Activated B cell treated with CpG ODN at 0.5 μM for 24 hours (primary cell): ENCODE data around the gene TFIP11. TPM values are rescaled to one million over a fixed set of nuclear protein-coding genes. Genes with fewer than 3 reads are reported as not detected.
A peak's percentile ranks its signal among the peaks of the same experiment; 100 is the strongest.

ENCODE experiments used
- ATAC-seq: fragments of 200-7000 bp; cut with Tn5 transposase; one replicate; pipeline ENCODE4 v1.10.0; 2021; ENCODE audit warnings: low read depth, mild to moderate bottlenecking, moderate library complexity
- CTCF ChIA-PET: fragments of 350-600 bp; sonication (Branson Sonifier 250); formaldehyde crosslinking; loops from one replicate; lab custom pipeline; 2021; ENCODE audit warnings: antibody characterized with exemption; lab: Charles Lee
- POLR2A ChIA-PET: fragments of 350-600 bp; sonication (Branson Sonifier 250); formaldehyde crosslinking; loops from one replicate; lab custom pipeline; 2021; ENCODE audit warnings: antibody characterized with exemption; lab: Charles Lee
- DNase-seq: peaks from one replicate; pipeline ENCODE4 v3.0.0; 2022
- H3K27ac Mint-ChIP-seq: one replicate; pipeline ENCODE4 v1.8.0; 2020; ENCODE audit warnings: mixed read lengths
- H3K27me3 Mint-ChIP-seq: one replicate; pipeline ENCODE4 v1.8.0; 2021; ENCODE audit warnings: mixed read lengths
- H3K36me3 Mint-ChIP-seq: one replicate; pipeline ENCODE4 v1.8.0; 2021; ENCODE audit warnings: low read depth, mixed read lengths
- H3K4me1 Mint-ChIP-seq: one replicate; pipeline ENCODE4 v1.8.0; 2021; ENCODE audit warnings: mixed read lengths
- H3K4me3 Mint-ChIP-seq: one replicate; pipeline ENCODE4 v1.8.0; 2020; ENCODE audit warnings: mild to moderate bottlenecking, mixed read lengths
- H3K9me3 Mint-ChIP-seq: one replicate; pipeline ENCODE4 v1.8.0; 2020; ENCODE audit warnings: mixed read lengths
- intact Hi-C: fragments of 100-400 bp; cut with micrococcal nuclease; formaldehyde crosslinking; loops from one replicate; pipeline ENCODE4 v1.15.1; 2024
- total RNA-seq: library from RNA; stranded (reverse); gene quantifications from 2 replicates; pipeline ENCODE4 v1.2.3, GENCODE V29; 2022
- TF ChIP-seq, protein P1 (sequence below): fragments of 200-600 bp; IDR thresholded peaks from one replicate; pipeline ENCODE4 v1.8.0; 2022; ENCODE audit warnings: antibody characterized with exemption, mild to moderate bottlenecking

The TFIP11 gene
- total RNA-seq, 1 donor from 2014 or later, result 59.0 TPM

DNA sequence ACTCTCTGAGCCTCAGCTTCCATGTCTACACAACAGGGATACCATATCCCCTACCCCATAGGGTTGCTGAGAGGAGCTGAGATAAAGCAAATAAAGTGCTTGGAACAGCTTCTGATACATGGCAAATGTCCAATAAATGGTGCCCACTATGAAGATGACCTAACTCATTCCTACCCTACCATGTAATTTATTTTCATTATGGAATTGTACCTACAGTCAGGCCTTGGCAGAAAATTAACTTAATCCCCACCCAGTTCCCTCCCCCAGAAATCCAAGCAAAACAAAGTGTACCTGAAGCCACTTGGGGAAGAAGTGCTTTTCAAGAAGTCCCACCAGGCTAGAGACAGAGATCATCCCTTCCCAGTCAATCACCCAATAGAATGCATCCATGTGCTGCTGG lies 17.8 kb downstream of the TFIP11 start:
- ATAC-seq, result no peak
- TF ChIP-seq, protein P1, sequence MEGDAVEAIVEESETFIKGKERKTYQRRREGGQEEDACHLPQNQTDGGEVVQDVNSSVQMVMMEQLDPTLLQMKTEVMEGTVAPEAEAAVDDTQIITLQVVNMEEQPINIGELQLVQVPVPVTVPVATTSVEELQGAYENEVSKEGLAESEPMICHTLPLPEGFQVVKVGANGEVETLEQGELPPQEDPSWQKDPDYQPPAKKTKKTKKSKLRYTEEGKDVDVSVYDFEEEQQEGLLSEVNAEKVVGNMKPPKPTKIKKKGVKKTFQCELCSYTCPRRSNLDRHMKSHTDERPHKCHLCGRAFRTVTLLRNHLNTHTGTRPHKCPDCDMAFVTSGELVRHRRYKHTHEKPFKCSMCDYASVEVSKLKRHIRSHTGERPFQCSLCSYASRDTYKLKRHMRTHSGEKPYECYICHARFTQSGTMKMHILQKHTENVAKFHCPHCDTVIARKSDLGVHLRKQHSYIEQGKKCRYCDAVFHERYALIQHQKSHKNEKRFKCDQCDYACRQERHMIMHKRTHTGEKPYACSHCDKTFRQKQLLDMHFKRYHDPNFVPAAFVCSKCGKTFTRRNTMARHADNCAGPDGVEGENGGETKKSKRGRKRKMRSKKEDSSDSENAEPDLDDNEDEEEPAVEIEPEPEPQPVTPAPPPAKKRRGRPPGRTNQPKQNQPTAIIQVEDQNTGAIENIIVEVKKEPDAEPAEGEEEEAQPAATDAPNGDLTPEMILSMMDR, result no peak
- H3K36me3 Mint-ChIP-seq, result peaks cover 84% of the 10 kb centered on the region
- no peak for DNase-seq
- intact Hi-C loops, result no loop called here
- ChIA-PET POLR2A (interaction anchor here (0.7 to 1.5 kb wide), 2 partner anchors 10 to 11 kb away, joined by 3 read pairs; partner anchors contain the start of genes HPS4 and SRRD), CTCF (interaction anchor here (1.1 kb wide), 1 partner anchor 9 kb away, joined by 3 read pairs; no protein-coding TSS in a partner anchor)
- H3K27me3 Mint-ChIP-seq, result no peaks in the 10 kb centered on the region
- no peaks in the 10 kb centered on the region for H3K9me3 Mint-ChIP-seq
- H3K27ac Mint-ChIP-seq, result no peak overlapping the region
- no peak overlapping the region for H3K4me3 Mint-ChIP-seq
- peaks cover under 1% of the 10 kb centered on the region for H3K4me1 Mint-ChIP-seq

DNA sequence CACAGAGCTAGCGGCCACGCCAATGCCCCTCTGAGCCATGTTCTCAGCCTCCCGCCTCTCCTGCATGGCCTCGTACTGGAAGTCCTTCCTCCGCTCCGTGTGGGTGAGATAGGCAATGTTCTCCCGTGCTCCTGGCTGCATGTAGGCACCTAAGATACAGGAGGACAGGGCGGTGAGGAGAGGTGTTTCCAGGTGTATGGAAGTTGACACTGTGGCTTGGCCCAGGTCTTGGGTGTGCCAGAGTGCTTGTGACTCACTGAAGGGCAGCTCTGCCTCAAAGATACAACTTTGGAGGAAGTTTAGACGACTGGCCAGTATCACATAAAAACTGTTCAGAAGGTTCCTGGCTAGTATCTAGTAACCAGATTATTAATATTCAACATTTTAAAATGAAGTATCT lies 20.1 kb downstream of the TFIP11 start:
- intact Hi-C loops, result no loop called here
- TF ChIP-seq, protein P1, result no peak
- H3K27ac Mint-ChIP-seq, result no peak overlapping the region
- H3K4me3 Mint-ChIP-seq, result no peak overlapping the region
- ATAC-seq (no peak), DNase-seq (no peak)
- ChIA-PET CTCF (no interaction called here), POLR2A (no interaction called here)
- H3K27me3 Mint-ChIP-seq, result no peaks in the 10 kb centered on the region
- H3K9me3 Mint-ChIP-seq, result no peaks in the 10 kb centered on the region
- H3K36me3 Mint-ChIP-seq, result peaks cover 88% of the 10 kb centered on the region
- peaks cover 2% of the 10 kb centered on the region for H3K4me1 Mint-ChIP-seq

DNA sequence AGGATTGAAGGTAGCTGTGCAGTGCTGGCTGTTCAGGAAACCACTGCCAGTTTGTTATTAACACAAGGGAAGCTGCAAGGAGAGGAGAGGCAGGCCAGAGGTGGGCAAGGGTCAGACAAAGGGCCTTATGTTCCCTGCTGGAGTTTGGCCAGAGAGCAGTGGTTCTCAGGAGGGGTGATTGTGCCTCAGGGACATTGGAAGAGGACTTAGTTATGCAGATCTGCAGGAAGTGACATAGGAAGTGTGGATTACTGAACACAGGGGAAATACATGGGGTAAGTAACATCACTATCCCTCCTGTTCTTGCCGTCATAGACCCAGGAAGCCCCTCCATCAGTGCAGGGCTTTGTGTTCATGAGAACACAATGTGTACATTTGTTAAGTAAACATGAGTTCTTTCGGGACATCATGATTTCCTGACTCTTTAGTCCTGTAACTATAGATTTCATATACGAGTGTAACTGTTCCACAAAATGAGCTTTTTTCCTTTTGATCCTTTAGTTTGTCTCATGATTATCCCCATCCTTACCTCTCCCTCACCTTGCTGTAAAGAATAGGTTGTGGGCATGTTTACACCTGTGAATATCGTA lies 22.7 kb downstream of the TFIP11 start:
- no peak for DNase-seq
- POLR2A ChIA-PET, result no interaction called here
- no peak for ATAC-seq
- Mint-ChIP-seq H3K36me3 (peaks cover 73% of the 10 kb centered on the region), H3K4me3 (no peak overlapping the region), H3K9me3 (no peaks in the 10 kb centered on the region), H3K4me1 (peaks cover 16% of the 10 kb centered on the region), H3K27me3 (no peaks in the 10 kb centered on the region), H3K27ac (peak overlapping the region; percentile 68)
- TF ChIP-seq, protein P1, result no peak
- CTCF ChIA-PET, result no interaction called here
- intact Hi-C loops, result no loop called here

DNA sequence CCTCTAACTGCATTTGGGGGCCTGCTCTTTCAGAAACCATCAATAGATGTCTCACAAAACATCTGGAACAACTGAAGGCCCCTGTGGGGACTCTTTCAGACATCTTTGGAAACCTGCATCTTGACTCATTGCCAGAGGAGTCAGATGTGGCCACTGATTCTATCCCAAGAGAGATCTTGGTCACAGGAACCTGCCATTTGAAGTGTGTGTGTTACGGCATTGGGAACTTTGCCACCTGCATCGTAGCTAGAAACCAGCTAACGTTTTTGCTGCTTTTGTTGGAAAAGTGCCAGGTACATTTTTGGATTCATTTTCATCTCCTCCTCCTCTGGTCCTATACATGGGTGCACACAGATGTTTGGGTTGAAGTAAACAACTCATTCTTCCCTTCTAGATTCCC lies 24.3 kb downstream of the TFIP11 start:
- H3K4me3 Mint-ChIP-seq, result no peak overlapping the region
- CTCF ChIA-PET, result no interaction called here

DNA sequence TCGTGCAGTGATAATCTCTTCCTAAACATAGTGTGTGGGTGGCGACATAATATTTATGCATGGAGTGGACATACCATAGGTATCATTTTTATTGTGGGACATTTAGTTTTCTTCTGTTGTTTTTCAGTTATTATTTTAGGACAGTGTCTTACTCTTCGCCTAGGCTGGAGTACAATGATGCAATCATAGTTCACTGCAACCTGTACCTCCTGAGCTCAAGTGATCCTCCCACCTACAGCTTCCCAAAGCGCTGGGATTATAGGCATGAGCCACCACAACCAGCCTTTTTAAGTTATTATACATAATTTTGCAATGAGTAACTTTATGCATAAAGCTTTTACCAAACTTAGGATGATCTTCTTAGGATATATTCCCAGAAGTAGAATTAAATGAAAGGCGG lies 25.9 kb downstream of the TFIP11 start:
- DNase-seq (no peak), ATAC-seq (no peak)
- no peak overlapping the region for H3K4me3 Mint-ChIP-seq
- ChIA-PET CTCF (no interaction called here), POLR2A (interaction anchor here (0.6 kb wide), 1 partner anchor 14 kb away, joined by 3 read pairs; no protein-coding TSS in a partner anchor)
- intact Hi-C loops, result no loop called here
- H3K27ac Mint-ChIP-seq, result no peak overlapping the region
- peaks cover 49% of the 10 kb centered on the region for H3K36me3 Mint-ChIP-seq
- H3K27me3 Mint-ChIP-seq, result no peaks in the 10 kb centered on the region
- TF ChIP-seq, protein P1, result no peak
- no peaks in the 10 kb centered on the region for H3K9me3 Mint-ChIP-seq
- peaks cover 42% of the 10 kb centered on the region for H3K4me1 Mint-ChIP-seq

More for the DNA sequence above, 24.3 kb downstream of the TFIP11 start:
- Mint-ChIP-seq H3K36me3 (peaks cover 62% of the 10 kb centered on the region), H3K4me1 (peaks cover 26% of the 10 kb centered on the region), H3K27ac (no peak overlapping the region), H3K27me3 (no peaks in the 10 kb centered on the region), H3K9me3 (no peaks in the 10 kb centered on the region)
- no peak for ATAC-seq
- TF ChIP-seq, protein P1, result no peak
- POLR2A ChIA-PET, result no interaction called here
- intact Hi-C loops, result no loop called here
- DNase-seq, result no peak
